GM19351 (cell line): Measurements from ENCODE around the gene DLG2.
"Not testable (repeated sequence)": the region's sequence is repeated elsewhere in the genome, so short reads cannot be mapped to it uniquely, and the experiment has no call there.

Experiments used
- ATAC-seq: cut with Tn5 transposase; IDR thresholded peaks from one replicate; pipeline ENCODE4 v1.9.1; 2021; ENCODE audit warnings: mild to moderate bottlenecking, moderate library complexity; ENCODE audit not compliant: unreplicated experiment

DLG2 gene

DNA sequence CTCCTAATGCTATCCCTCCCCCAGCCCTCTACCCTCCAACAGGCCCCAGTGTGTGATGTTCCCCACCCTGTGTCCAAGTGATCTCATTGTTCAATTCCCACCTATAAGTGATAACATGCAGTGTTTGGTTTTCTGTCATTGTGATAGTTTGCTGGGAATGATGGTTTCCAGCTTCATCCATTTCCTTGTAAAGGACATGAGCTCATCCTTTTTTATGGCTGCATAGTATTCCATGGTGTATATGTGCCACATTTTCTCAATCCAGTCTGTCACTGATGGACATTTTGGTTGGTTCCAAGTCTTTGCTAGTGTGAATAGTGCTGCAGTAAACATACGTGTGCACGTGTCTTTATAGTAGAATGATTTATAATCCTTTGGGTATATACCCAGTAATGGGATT lies 277.6 kb downstream of the DLG2 start:
- ATAC-seq: not testable (repeated sequence)

DNA sequence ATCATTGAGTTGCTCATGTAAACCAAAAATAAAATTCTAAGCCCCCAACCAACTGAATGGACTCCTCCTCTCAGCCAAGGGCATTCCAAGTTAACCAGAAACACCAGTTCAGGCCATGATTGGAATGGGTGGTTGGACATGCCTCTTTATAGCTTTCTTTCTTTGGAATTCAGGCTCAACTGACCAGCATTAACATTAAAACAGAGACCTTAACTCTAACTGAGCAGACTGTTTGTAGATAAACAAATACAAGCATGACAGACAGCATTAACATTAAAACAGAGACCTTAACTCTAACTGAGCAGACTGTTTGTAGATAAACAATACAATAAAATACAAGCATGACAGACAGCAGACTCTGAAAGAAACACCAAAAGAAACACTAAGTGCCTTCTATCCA lies 278.2 kb downstream of the DLG2 start:
- ATAC-seq: no peak

DNA sequence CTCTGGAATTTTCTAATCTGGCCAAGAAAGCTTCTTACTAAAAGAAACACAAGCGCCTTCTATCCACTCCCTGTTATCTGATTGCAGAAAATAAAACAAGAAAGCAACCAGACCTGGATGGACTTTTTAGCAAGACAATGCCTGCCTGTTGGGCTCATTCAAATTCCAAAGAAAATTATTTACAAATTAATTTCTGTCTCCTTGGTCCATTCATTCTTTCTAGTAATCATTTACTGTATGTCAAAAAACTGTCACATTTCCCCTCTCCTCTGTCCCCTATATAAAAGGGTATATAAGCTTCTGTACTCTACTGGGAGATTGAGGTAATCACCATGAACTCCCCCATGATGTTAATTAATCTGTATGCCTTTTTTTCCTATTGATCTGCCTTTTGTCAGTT lies 279.9 kb downstream of the DLG2 start:
- ATAC-seq: no peak

DNA sequence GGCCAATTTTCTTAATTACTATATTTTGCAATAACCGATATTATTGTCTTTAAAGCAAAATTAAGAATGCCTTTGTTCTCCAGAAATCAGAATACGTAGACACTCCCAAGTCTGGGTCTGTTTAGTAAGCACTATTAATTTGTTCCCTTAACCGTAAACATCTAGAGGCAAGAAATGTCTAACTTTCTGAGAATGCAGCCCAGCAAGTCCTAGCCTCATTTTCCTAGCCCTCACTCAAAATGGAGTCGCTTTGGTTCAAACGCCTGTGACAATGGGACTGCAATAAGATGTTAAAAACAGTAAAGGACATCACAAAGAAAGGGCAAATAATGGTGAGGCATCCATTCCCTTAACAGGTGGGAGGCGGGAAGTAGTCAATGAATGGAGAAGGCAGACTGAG lies 280.7 kb downstream of the DLG2 start:
- no peak for ATAC-seq

GRCh38 chr11:85340846-85341245 lies 286.3 kb downstream of the DLG2 start:
- not testable (repeated sequence) for ATAC-seq

DNA sequence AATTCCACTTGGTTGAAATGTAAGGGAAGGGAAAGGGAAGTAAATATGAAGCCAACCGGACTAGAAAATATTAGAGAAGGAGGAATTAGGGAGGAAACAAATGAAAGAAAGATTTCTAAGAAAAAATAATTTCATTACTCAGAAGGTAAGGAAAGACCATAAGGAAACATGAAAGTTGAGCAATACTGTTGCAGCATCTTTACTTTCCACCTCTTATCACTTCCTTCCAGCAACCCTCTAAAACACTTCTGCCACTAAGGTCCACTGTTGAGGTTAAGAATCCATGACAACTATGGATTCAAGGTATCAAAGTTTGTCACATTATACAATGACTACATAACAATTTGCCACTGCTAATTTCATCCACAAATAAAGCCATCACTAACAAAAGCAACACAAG lies 308.6 kb downstream of the DLG2 start:
- ATAC-seq: no peak

DNA sequence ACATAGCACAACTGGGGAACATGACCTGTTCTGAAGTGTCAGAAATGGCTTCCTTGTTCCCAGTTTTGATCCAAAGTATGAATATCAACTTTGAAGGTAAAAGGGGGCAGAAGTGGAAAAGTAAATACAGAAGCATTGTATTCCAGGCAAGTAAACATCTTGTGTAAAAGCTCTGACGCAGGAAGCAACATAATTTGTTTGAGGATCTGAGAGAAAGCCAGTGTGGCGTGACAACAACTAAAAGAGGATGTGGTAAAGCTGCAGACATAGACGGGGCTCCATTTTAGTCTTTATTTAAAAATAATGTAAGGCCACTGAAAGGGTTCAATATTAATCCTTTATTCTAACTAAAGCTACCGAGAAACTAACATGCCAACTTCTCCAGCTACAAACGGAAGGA lies 310.2 kb downstream of the DLG2 start:
- ATAC-seq: peak; percentile 97

DNA sequence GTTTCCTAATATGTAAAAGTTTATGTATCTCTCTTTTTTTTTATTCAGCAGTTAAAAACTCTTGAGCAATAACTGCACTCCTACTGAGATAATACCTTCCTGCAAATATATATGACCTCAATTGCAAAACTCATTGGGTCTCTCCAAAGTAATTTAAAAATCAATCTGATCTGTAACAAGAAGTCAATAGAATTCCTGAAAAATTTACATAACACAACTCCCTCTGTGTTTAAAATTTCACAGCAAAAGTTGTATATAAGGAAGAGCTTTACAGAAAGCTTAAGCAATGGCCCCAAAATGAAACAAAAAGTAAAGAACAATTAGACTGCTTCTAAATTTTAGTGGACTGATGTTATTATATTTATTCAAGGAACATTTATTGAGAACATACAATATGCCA lies 313.4 kb downstream of the DLG2 start:
- no peak for ATAC-seq

DNA sequence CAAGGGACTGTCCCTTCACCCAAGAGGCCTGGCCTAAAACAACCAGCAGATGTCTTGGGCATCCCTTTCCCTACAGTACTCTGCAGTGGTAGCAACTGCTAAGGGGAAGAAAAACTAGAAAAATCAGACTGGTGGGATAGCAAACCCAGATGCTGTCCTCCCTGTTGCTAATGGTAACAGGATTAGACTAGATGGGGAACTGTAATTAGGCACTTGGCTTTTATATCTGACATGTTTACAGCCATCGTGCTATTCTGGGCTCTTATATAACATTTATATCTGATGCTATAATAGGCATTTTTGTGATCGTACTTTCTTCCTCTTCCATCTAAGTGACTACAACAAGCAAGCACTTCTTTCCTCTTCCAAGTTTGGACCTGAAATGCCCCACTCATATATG lies 316.7 kb downstream of the DLG2 start:
- ATAC-seq: no peak

DNA sequence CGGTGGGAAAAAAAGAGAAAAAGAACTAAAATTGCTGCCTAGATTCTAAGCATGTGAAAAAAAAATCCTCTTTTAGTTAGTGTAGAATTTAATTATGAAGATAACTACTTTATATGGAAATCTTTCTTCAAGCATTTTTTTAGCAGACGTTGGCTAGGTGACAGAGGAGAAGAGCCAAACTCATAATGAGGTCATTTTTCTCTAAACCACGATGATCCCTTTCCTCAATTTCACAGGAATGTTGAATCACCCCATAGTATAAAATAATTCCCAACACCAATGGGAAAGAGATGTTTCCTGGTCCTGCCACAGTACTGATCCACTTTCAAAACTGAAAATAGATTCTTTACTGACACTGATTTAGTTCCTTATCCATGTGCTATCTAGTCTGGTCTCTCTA lies 319.8 kb downstream of the DLG2 start:
- no peak for ATAC-seq

- no peak for ATAC-seq
These were observed 325.1 kb downstream of the DLG2 start for GRCh38 chr11:85301895-85302678.

DNA sequence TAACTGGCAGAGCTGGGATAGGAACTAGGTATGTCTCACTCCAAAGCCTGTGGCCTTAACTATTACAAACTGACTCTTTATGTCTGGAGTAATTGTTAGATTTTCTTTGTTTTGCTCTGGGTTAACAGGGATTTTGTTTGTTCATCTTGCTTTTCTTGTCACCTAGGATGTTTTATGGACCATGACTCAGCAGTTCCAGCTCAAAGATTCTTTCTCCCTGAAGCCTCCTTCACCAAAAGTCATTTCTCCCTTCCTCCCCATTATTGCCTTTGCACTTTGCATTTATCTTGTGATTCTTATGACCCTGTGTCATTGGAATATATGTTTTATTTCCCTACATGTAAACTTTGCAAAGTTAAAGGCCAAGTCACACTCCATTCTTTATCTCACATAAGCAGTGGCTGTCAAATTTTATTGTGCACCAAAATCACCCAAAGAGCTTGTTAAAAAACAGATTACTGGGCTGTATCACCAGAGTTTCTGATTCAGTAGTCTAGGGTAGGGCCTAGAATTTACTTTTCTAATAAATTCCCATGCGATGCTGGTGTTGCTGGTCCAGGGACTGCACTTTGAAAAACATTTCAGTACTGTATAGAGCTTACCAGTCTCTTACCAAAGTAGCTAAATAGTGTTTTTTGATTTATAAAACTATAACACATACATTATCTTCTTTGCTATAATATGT lies 327.7 kb downstream of the DLG2 start:
- ATAC-seq: no peak

- ATAC-seq: no peak
These were observed 331.4 kb downstream of the DLG2 start for GRCh38 chr11:85295694-85296271.

- ATAC-seq: no peak
These were observed 345.6 kb downstream of the DLG2 start for GRCh38 chr11:85281550-85281949.

- no peak for ATAC-seq
These were observed 347.9 kb downstream of the DLG2 start for GRCh38 chr11:85279267-85279666.

- ATAC-seq: no peak
These were observed 349.5 kb downstream of the DLG2 start for GRCh38 chr11:85277693-85278092.

DNA sequence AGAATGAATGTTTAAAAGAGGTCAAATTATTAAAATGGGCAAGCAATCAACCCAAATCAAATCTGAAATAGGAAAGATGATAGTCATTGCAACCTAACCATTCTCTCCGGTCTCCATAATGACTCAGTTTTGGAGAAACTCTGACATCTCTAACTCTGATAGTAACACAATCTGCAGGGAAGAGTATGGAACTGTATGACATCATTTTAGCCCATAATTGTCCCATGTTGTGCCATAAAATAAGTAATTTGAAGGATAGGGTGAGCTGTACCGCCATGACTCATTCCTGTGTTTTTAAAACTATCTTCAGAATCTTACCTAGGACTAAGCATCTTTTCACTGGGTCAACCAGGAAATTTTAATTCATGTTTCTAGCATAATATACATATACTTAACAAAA lies 350.8 kb downstream of the DLG2 start:
- no peak for ATAC-seq

DNA sequence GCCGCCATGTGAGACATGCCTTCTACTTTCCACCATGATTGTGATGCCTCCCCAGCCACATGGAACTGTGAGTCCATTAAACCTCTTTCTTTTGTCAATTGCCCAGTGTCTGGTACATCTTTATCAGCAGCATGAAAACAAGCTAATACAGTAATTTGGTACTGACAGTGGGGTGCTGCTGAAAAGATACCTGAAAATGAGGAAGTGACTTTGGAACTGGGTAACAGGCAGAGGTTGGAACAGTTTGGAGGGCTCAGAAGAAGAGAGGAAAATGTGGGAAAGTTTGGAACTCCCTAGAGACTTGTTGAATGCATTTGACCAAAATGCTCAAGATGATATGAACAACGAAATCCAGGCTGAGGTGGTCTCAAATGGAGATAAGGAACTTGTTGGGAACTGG lies 356.8 kb downstream of the DLG2 start:
- not testable (repeated sequence) for ATAC-seq

- ATAC-seq: no peak
These were observed 358.0 kb downstream of the DLG2 start for GRCh38 chr11:85269109-85269508.

DNA sequence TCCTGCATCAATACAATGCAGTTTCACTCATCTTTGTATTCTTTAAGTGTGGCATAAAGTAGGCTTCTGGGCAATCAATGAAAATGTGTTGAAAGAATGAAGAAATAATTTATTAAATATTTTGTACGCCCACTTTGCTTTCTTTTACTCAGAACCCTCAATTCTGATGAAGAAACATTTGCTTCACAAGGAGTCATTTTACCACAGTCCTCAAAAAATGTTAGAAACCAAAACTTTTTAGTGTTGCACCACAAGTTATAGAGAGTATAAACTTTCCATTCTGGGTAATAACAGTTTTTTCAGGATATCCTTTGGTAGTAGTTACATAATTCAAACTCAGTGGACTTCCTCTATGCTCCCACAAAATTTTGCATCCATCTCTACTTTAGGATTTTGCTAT lies 360.5 kb downstream of the DLG2 start:
- ATAC-seq: no peak

GRCh38 chr11:85263328-85263727 lies 363.8 kb downstream of the DLG2 start:
- no peak for ATAC-seq

DNA sequence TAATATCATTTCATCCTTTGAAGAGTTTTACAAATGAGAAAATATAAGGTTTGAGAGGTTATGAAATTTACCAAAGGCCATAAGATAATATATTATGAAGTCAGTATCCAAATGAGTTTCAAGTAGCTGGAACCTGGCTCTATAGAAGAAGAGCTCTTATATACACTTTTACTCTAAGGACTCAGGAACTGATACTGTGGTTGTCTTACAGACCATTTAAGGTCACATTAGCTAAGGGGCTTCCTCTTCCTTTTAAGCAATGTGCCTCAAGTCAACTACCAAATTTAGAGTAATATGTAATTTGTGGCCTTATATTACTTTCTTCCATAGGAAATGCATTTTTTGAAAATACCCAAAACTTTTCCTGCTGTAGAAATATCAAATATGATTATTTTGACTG lies 369.3 kb downstream of the DLG2 start:
- ATAC-seq: peak; percentile 72
